Spleen (tissue), 7 donors: ENCODE results near the gene TMEM89.

ENCODE experiments used
- POLR2A ChIP-seq, 3 donors: fragments of 450-650 bp; IDR thresholded peaks; one replicate each; pipeline ENCODE4 v1.5.1; 2017; ENCODE audit warnings: antibody characterized with exemption in 3 of 3, mild to moderate bottlenecking in 1 of 3
- POLR2AphosphoS5 ChIP-seq, 3 donors: sonication (generic); formaldehyde crosslinking; IDR thresholded peaks; one replicate each; pipeline ENCODE4 v1.5.1; 2017; ENCODE audit warnings: antibody characterized with exemption in 3 of 3
- TF ChIP-seq, protein P1 (sequence below), 11 experiments: fragments of 200-600 bp in 7 of 11; fragments of 450-650 bp in 4 of 11; sonication (generic) in 4 of 11; IDR thresholded peaks in 8 of 11; conservative IDR thresholded peaks in 3 of 11; 1 replicate in 7 of 11; 2 replicates in 4 of 11; pipeline versions ENCODE4 v1.4.0 to v1.8.0; 2016 to 2021; ENCODE audit warnings: antibody characterized with exemption in 11 of 11, inconsistent platforms in 4 of 11, mild to moderate bottlenecking in 1 of 11
- donor health status: DM: no; HTN: no; CAD: no; lungs with moderate emphysema.
- donor health status: DM: no; HTN: no; CAD: no.
- donor health status: DM: no; HTN: no; CAD: no.

- TF ChIP-seq, protein P1, sequence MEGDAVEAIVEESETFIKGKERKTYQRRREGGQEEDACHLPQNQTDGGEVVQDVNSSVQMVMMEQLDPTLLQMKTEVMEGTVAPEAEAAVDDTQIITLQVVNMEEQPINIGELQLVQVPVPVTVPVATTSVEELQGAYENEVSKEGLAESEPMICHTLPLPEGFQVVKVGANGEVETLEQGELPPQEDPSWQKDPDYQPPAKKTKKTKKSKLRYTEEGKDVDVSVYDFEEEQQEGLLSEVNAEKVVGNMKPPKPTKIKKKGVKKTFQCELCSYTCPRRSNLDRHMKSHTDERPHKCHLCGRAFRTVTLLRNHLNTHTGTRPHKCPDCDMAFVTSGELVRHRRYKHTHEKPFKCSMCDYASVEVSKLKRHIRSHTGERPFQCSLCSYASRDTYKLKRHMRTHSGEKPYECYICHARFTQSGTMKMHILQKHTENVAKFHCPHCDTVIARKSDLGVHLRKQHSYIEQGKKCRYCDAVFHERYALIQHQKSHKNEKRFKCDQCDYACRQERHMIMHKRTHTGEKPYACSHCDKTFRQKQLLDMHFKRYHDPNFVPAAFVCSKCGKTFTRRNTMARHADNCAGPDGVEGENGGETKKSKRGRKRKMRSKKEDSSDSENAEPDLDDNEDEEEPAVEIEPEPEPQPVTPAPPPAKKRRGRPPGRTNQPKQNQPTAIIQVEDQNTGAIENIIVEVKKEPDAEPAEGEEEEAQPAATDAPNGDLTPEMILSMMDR (IDR thresholded peaks at IDR 0.05 in 8 of 11, conservative IDR thresholded peaks at IDR 0.05 in 3 of 11) = no peak
- TF ChIP-seq POLR2A (IDR thresholded peaks at IDR 0.05) (no peak), POLR2AphosphoS5 (IDR thresholded peaks at IDR 0.05) (no peak)
Measured at GRCh38 chr3:48601622-48601994, 20.0 kb downstream of the TMEM89 start.
